ENCODE results near the gene DSTYK. TPM values are rescaled to one million over a fixed set of nuclear protein-coding genes. Genes with fewer than 3 reads are reported as not detected.

The DSTYK gene
- polyA plus RNA-seq, 1 donor from 2014 or later = 12.1 TPM

DNA sequence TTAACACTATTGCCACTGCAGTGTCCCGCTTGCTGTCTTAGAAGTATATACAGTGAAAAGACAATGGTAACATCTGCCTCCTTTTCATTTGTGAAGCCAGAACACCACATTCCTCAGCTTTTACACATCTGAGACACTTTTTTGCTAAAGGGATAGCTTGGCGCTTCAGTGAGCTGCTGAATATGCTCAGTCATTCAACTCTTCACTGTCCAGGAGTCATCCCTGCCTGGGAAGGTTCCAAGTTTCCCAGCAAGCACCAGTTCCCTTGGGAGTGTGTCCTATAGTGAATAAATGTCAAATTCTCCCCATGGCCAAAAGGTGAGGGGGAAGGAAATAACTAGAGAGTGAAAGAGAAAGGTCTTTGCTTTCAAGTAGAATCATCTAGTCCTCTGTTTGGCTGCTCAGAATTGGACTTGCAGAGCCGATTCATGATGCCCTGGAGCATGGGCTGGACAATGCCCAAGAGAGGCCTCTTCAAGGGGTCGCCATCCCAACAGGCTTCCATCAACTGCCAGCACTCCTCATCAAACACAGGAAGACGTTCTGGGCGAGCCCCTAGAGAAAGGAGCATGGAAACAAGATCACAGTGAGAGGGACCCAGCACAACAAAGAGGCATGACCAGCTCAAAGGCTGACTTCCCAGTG is 64.2 kb downstream of the DSTYK start:
- Histone ChIP-seq H3K27me3 (ENCODE audit: insufficient read depth, low read depth, low read length) (no peaks in the 10 kb centered on the region), H3K36me3 (ENCODE audit: insufficient read depth, low read length) (peaks cover 10% of the 10 kb centered on the region), H3K9me3 (ENCODE audit: low read length) (no peaks in the 10 kb centered on the region), H3K4me2 (ENCODE audit: low read length) (no peak overlapping the region), H3K27ac (ENCODE audit: low read length) (no peak overlapping the region), H3K4me3 (ENCODE audit: low read length) (no peak overlapping the region), H4K20me1 (ENCODE audit: insufficient read depth) (no peaks in the 10 kb centered on the region), H3F3A (ENCODE audit: insufficient read depth, low read length, poor library complexity, severe bottlenecking) (no peaks in the 10 kb centered on the region), H2AFZ (ENCODE audit: low read depth, low read length) (no peak overlapping the region), H3K9me2 (ENCODE audit: insufficient read depth, low read length) (no peaks in the 10 kb centered on the region), H3K9ac (ENCODE audit: low read length) (no peak overlapping the region), H3K79me2 (replicated peaks; ENCODE audit: insufficient read depth, low read length) (no peaks in the 10 kb centered on the region)
- TF ChIP-seq, protein P1, sequence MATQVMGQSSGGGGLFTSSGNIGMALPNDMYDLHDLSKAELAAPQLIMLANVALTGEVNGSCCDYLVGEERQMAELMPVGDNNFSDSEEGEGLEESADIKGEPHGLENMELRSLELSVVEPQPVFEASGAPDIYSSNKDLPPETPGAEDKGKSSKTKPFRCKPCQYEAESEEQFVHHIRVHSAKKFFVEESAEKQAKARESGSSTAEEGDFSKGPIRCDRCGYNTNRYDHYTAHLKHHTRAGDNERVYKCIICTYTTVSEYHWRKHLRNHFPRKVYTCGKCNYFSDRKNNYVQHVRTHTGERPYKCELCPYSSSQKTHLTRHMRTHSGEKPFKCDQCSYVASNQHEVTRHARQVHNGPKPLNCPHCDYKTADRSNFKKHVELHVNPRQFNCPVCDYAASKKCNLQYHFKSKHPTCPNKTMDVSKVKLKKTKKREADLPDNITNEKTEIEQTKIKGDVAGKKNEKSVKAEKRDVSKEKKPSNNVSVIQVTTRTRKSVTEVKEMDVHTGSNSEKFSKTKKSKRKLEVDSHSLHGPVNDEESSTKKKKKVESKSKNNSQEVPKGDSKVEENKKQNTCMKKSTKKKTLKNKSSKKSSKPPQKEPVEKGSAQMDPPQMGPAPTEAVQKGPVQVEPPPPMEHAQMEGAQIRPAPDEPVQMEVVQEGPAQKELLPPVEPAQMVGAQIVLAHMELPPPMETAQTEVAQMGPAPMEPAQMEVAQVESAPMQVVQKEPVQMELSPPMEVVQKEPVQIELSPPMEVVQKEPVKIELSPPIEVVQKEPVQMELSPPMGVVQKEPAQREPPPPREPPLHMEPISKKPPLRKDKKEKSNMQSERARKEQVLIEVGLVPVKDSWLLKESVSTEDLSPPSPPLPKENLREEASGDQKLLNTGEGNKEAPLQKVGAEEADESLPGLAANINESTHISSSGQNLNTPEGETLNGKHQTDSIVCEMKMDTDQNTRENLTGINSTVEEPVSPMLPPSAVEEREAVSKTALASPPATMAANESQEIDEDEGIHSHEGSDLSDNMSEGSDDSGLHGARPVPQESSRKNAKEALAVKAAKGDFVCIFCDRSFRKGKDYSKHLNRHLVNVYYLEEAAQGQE (IDR thresholded peaks at IDR 0.05; ENCODE audit: borderline replicate concordance) = no peak
- TF ChIP-seq EP300 (conservative IDR thresholded peaks at IDR 0.05; ENCODE audit: poor library complexity, severe bottlenecking) (no peak), SMC3 (conservative IDR thresholded peaks at IDR 0.05; ENCODE audit: poor library complexity) (no peak), EZH2 (IDR thresholded peaks at IDR 0.05; ENCODE audit: borderline replicate concordance, insufficient read depth, low read length, poor library complexity, severe bottlenecking) (no peak)

DNA sequence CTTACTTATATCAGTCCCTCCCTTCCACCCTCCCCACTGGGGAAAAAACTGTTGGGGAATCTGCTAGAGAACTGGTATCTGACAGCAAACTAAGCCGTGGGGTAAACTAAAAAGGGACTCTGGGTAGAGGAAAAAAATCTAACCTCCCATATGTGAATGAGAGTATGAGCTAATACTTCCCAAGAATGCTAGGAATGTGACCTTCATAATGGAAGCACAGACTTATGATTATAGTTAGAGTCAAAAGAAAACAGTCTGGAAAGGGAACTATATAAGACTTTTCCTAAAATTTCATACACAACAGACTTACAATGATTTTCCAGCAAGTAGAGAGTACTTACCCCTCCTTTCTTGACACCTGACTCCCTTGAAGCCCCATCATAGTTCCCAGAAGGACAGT is 66.8 kb downstream of the DSTYK start:
- Histone ChIP-seq H3K36me3 (ENCODE audit: insufficient read depth, low read length) (peaks cover 4% of the 10 kb centered on the region), H3K4me2 (ENCODE audit: low read length) (no peak overlapping the region), H3K27ac (ENCODE audit: low read length) (no peak overlapping the region), H3K9ac (ENCODE audit: low read length) (no peak overlapping the region), H3K9me3 (ENCODE audit: low read length) (no peaks in the 10 kb centered on the region), H3K4me3 (ENCODE audit: low read length) (no peak overlapping the region), H2AFZ (ENCODE audit: low read depth, low read length) (no peak overlapping the region), H4K20me1 (ENCODE audit: insufficient read depth) (no peaks in the 10 kb centered on the region), H3F3A (ENCODE audit: insufficient read depth, low read length, poor library complexity, severe bottlenecking) (no peaks in the 10 kb centered on the region), H3K9me2 (ENCODE audit: insufficient read depth, low read length) (no peaks in the 10 kb centered on the region), H3K27me3 (ENCODE audit: insufficient read depth, low read depth, low read length) (no peaks in the 10 kb centered on the region), H3K79me2 (replicated peaks; ENCODE audit: insufficient read depth, low read length) (no peaks in the 10 kb centered on the region)
- TF ChIP-seq RAD21 (conservative IDR thresholded peaks at IDR 0.05) (no peak), SMC3 (conservative IDR thresholded peaks at IDR 0.05; ENCODE audit: poor library complexity) (no peak), MXI1 (conservative IDR thresholded peaks at IDR 0.05; ENCODE audit: poor library complexity, severe bottlenecking) (no peak), EZH2 (IDR thresholded peaks at IDR 0.05; ENCODE audit: borderline replicate concordance, insufficient read depth, low read length, poor library complexity, severe bottlenecking) (no peak), POLR2AphosphoS5 (IDR thresholded peaks at IDR 0.05) (no peak), TAF1 (IDR thresholded peaks at IDR 0.05; ENCODE audit: low read depth) (no peak), EP300 (conservative IDR thresholded peaks at IDR 0.05; ENCODE audit: poor library complexity, severe bottlenecking) (no peak)
- TF ChIP-seq, protein P2, sequence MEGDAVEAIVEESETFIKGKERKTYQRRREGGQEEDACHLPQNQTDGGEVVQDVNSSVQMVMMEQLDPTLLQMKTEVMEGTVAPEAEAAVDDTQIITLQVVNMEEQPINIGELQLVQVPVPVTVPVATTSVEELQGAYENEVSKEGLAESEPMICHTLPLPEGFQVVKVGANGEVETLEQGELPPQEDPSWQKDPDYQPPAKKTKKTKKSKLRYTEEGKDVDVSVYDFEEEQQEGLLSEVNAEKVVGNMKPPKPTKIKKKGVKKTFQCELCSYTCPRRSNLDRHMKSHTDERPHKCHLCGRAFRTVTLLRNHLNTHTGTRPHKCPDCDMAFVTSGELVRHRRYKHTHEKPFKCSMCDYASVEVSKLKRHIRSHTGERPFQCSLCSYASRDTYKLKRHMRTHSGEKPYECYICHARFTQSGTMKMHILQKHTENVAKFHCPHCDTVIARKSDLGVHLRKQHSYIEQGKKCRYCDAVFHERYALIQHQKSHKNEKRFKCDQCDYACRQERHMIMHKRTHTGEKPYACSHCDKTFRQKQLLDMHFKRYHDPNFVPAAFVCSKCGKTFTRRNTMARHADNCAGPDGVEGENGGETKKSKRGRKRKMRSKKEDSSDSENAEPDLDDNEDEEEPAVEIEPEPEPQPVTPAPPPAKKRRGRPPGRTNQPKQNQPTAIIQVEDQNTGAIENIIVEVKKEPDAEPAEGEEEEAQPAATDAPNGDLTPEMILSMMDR (IDR thresholded peaks at IDR 0.05; ENCODE audit: poor library complexity, severe bottlenecking) = no peak
- TF ChIP-seq, protein P1 (IDR thresholded peaks at IDR 0.05; ENCODE audit: borderline replicate concordance) = no peak

All from neural cell (in vitro differentiated cells).